Neuronal stem cell (in vitro differentiated cells): ENCODE results near the gene WTAP.

ENCODE experiments used
- DNase-seq: peaks from one replicate; pipeline ENCODE4 v3.0.0-alpha.2; 2013; ENCODE audit warnings: low spot score
- H2AFZ ChIP-seq: one replicate; pipeline ENCODE4 v1.6.1; 2013; ENCODE audit warnings: mild to moderate bottlenecking, low read length, inconsistent platforms
- H2AK5ac ChIP-seq: 2 replicates; pipeline ENCODE4 v1.6.1; 2013; ENCODE audit warnings: low read depth, mild to moderate bottlenecking, inconsistent platforms, low read length, moderate library complexity, mixed read lengths
- H2BK120ac ChIP-seq: 2 replicates; pipeline ENCODE4 v1.6.1; 2013; ENCODE audit warnings: low read depth, mild to moderate bottlenecking, inconsistent platforms, low read length, moderate library complexity, mixed read lengths
- H2BK12ac ChIP-seq: one replicate; pipeline ENCODE4 v1.6.1; 2013; ENCODE audit warnings: low read length, inconsistent platforms
- H2BK15ac ChIP-seq: 2 replicates; pipeline ENCODE4 v1.6.1; 2013; ENCODE audit warnings: mild to moderate bottlenecking, low read length, inconsistent platforms, mixed read lengths
- H2BK5ac ChIP-seq: one replicate; pipeline ENCODE4 v1.6.1; 2013; ENCODE audit warnings: inconsistent platforms, mild to moderate bottlenecking, low read length, moderate library complexity
- H3K14ac ChIP-seq: one replicate; pipeline ENCODE4 v1.6.1; 2013; ENCODE audit warnings: low read length, inconsistent platforms
- H3K18ac ChIP-seq: 2 replicates; pipeline ENCODE4 v1.6.1; 2013; ENCODE audit warnings: low read length, inconsistent platforms
- H3K23ac ChIP-seq: 2 replicates; pipeline ENCODE4 v1.6.1; 2013; ENCODE audit warnings: low read depth, mild to moderate bottlenecking, mixed read lengths, low read length, inconsistent platforms; ENCODE audit not compliant: poor library complexity
- H3K27ac ChIP-seq: replicated peaks from 3 replicates; pipeline ENCODE4 v1.5.1; 2013; ENCODE audit warnings: low read length, inconsistent platforms
- H3K27me3 ChIP-seq, 3 experiments: 2 replicates each; pipeline ENCODE4 v1.6.1; 2013; ENCODE audit warnings: low read length in 3 of 3, mild to moderate bottlenecking in 2 of 3, inconsistent platforms in 1 of 3, low read depth in 1 of 3, mixed read lengths in 1 of 3, moderate library complexity in 1 of 3; ENCODE audit not compliant: control insufficient read depth in 3 of 3, insufficient read depth in 3 of 3
- H3K36me3 ChIP-seq, 2 donors: replicated peaks in 1 of 2; 2 replicates each; pipeline ENCODE4 v1.6.1; 2013; ENCODE audit warnings: low read length in 2 of 2; ENCODE audit not compliant: control insufficient read depth in 2 of 2, insufficient read depth in 2 of 2
- H3K4ac ChIP-seq: 2 replicates; pipeline ENCODE4 v1.6.1; 2013; ENCODE audit warnings: inconsistent platforms, mild to moderate bottlenecking, low read length, moderate library complexity
- H3K4me1 ChIP-seq, 2 donors: 1 replicate in 1 of 2; 2 replicates in 1 of 2; pipeline ENCODE4 v1.6.1; 2013; ENCODE audit warnings: low read length in 2 of 2, low read depth in 1 of 2; ENCODE audit not compliant: control insufficient read depth in 2 of 2, insufficient read depth in 1 of 2
- H3K4me2 ChIP-seq: one replicate; pipeline ENCODE4 v1.6.1; 2013; ENCODE audit warnings: mild to moderate bottlenecking, low read length, inconsistent platforms; ENCODE audit not compliant: insufficient read depth, poor library complexity, severe bottlenecking
- H3K4me3 ChIP-seq, 2 donors: 2 replicates each; pipeline ENCODE4 v1.5.1; 2013; ENCODE audit warnings: low read length in 2 of 2, mild to moderate bottlenecking in 2 of 2, inconsistent platforms in 1 of 2, moderate library complexity in 1 of 2
- H3K79me1 ChIP-seq: one replicate; pipeline ENCODE4 v1.6.1; 2013; ENCODE audit warnings: low read depth, mild to moderate bottlenecking, inconsistent platforms, low read length, moderate library complexity
- H3K9ac ChIP-seq: one replicate; pipeline ENCODE4 v1.6.1; 2013; ENCODE audit warnings: mild to moderate bottlenecking, low read depth, low read length, inconsistent platforms; ENCODE audit not compliant: poor library complexity
- H3K9me3 ChIP-seq, 2 donors: replicated peaks in 1 of 2; 2 replicates each; pipeline versions ENCODE3 to v1.6.1; 2013; ENCODE audit warnings: low read length in 2 of 2, mild to moderate bottlenecking in 2 of 2, inconsistent platforms in 1 of 2, low read depth in 1 of 2, mixed read lengths in 1 of 2, moderate library complexity in 1 of 2; ENCODE audit not compliant: control insufficient read depth in 2 of 2, insufficient read depth in 1 of 2
- H4K8ac ChIP-seq: one replicate; pipeline ENCODE4 v1.6.1; 2013; ENCODE audit warnings: low read depth, mild to moderate bottlenecking, inconsistent platforms, low read length, moderate library complexity
- H4K91ac ChIP-seq: one replicate; pipeline ENCODE4 v1.6.1; 2013; ENCODE audit warnings: low read length, low read depth, mild to moderate bottlenecking, inconsistent platforms; ENCODE audit not compliant: poor library complexity
- WGBS, 2 donors: extraction: QIAGEN DNeasy Blood & Tissue Kit; methylation state at CpG; one replicate each; pipeline ENCODE4 v1.1.7; 2013; ENCODE audit warnings: missing lambda C conversion rate in 2 of 2, mixed read lengths in 1 of 2; ENCODE audit not compliant: insufficient read length in 2 of 2, insufficient replicate concordance in 1 of 2; ENCODE audit errors: extremely low coverage in 2 of 2; 5-methylcytosine and 5-hydroxymethylcytosine counted together

WTAP gene

GRCh38 chr6:159691133-159691962 lies 36.0 kb upstream of the WTAP start:
- H3K18ac ChIP-seq, result no peak overlapping the region
- no peak overlapping the region for H2AK5ac ChIP-seq
- H2BK12ac ChIP-seq, result no peak overlapping the region
- no peak overlapping the region for H2BK120ac ChIP-seq
- H2AFZ ChIP-seq, result peak overlapping the region; percentile 38
- no peak for DNase-seq
- peaks cover 5 to 51% of the 10 kb centered on the region in 2 donors for H3K36me3 ChIP-seq
- H3K4ac ChIP-seq, result no peak overlapping the region
- no peak overlapping the region for H4K91ac ChIP-seq
- no peak overlapping the region for H3K23ac ChIP-seq
- H4K8ac ChIP-seq, result no peak overlapping the region
- peaks cover 11 to 18% of the 10 kb centered on the region in 2 donors for H3K4me1 ChIP-seq
- no peak overlapping the region for H3K27ac ChIP-seq
- H3K79me1 ChIP-seq, result no peaks in the 10 kb centered on the region
- H3K4me2 ChIP-seq, result no peak overlapping the region
- H3K14ac ChIP-seq, result no peak overlapping the region
- no CpG with 5 or more reads among the region's 11 CpGs for WGBS, 2 donors
- H3K9me3 ChIP-seq, result no peaks in the 10 kb centered on the region
- no peaks in the 10 kb centered on the region for H3K27me3 ChIP-seq
- peak overlapping the region in 1 of 2 donors; percentile 66 for H3K4me3 ChIP-seq
- H3K9ac ChIP-seq, result no peak overlapping the region
- no peak overlapping the region for H2BK5ac ChIP-seq
- no peak overlapping the region for H2BK15ac ChIP-seq

- DNase-seq, result no peak
- no peaks in the 10 kb centered on the region for H3K9me3 ChIP-seq
- no peak overlapping the region for H2AK5ac ChIP-seq
- H3K9ac ChIP-seq, result peak overlapping the region; percentile 1
- no peak overlapping the region for H3K23ac ChIP-seq
- no peak overlapping the region for H2AFZ ChIP-seq
- no peak overlapping the region for H2BK15ac ChIP-seq
- H3K4me3 ChIP-seq, result peak overlapping the region; percentile 66 to 89
- H4K8ac ChIP-seq, result no peak overlapping the region
- H3K36me3 ChIP-seq, result peaks cover 3 to 45% of the 10 kb centered on the region in 2 donors
- no peak overlapping the region for H3K14ac ChIP-seq
- H2BK12ac ChIP-seq, result no peak overlapping the region
- H3K18ac ChIP-seq, result no peak overlapping the region
- peaks cover 11 to 18% of the 10 kb centered on the region in 2 donors for H3K4me1 ChIP-seq
- H3K79me1 ChIP-seq, result no peaks in the 10 kb centered on the region
- peak overlapping the region; percentile 92 for H3K4me2 ChIP-seq
- no peak overlapping the region for H4K91ac ChIP-seq
- no peaks in the 10 kb centered on the region for H3K27me3 ChIP-seq
- H2BK5ac ChIP-seq, result no peak overlapping the region
- WGBS, 2 donors, result no CpG with 5 or more reads among the region's 7 CpGs
- no peak overlapping the region for H3K4ac ChIP-seq
- H2BK120ac ChIP-seq, result no peak overlapping the region
- no peak overlapping the region for H3K27ac ChIP-seq
Observed at GRCh38 chr6:159691963-159692287, 35.4 kb upstream of the WTAP start.

- Histone ChIP-seq H4K8ac (no peak overlapping the region), H3K27ac (peak overlapping the region; percentile 62), H3K36me3 (peaks cover 3 to 39% of the 10 kb centered on the region in 2 donors), H2BK120ac (no peak overlapping the region), H3K4me1 (peaks cover 11 to 18% of the 10 kb centered on the region in 2 donors), H3K14ac (peak overlapping the region; percentile 100), H3K18ac (peak overlapping the region; percentile 90), H3K9ac (peak overlapping the region; percentile 94), H3K79me1 (no peaks in the 10 kb centered on the region), H2AK5ac (no peak overlapping the region), H2AFZ (peak overlapping the region; percentile 93), H2BK12ac (no peak overlapping the region), H2BK5ac (peak overlapping the region; percentile 76), H3K9me3 (no peaks in the 10 kb centered on the region), H3K4me3 (peak overlapping the region; percentile 66 to 89), H3K27me3 (no peaks in the 10 kb centered on the region), H3K4ac (no peak overlapping the region), H3K23ac (peak overlapping the region; percentile 98), H3K4me2 (peak overlapping the region; percentile 92), H4K91ac (no peak overlapping the region), H2BK15ac (peak overlapping the region; percentile 55)
- DNase-seq, result peak; percentile 27
- no CpG with 5 or more reads among the region's 66 CpGs for WGBS, 2 donors
Observed at GRCh38 chr6:159692303-159693127, 34.8 kb upstream of the WTAP start.
